H9 (cell line): ENCODE results near the gene MGAT5. TPM values are rescaled to one million over a fixed set of nuclear protein-coding genes. Genes with fewer than 3 reads are reported as not detected.

Source experiments
- DNase-seq: peaks from one replicate; pipeline ENCODE4 v3.0.0-alpha.2; 2017
- H2AFZ ChIP-seq: one replicate; pipeline ENCODE4 v1.6.1; 2013; ENCODE audit warnings: mild to moderate bottlenecking, low read length, control low read depth, moderate library complexity
- H2AK5ac ChIP-seq: 2 replicates; pipeline ENCODE4 v1.6.1; 2013; ENCODE audit warnings: low read length, control low read depth, mixed read lengths; ENCODE audit not compliant: insufficient read length
- H2BK120ac ChIP-seq: one replicate; pipeline ENCODE4 v1.6.1; 2013; ENCODE audit warnings: low read depth, mild to moderate bottlenecking, low read length, control low read depth, inconsistent platforms; ENCODE audit not compliant: poor library complexity, severe bottlenecking
- H2BK12ac ChIP-seq: 2 replicates; pipeline ENCODE4 v1.6.1; 2013; ENCODE audit warnings: low read length, control low read depth, mixed read lengths, low read depth; ENCODE audit not compliant: insufficient read length
- H2BK15ac ChIP-seq: 2 replicates; pipeline ENCODE4 v1.6.1; 2013; ENCODE audit warnings: low read depth, low read length, control low read depth
- H2BK20ac ChIP-seq: one replicate; pipeline ENCODE4 v1.6.1; 2013; ENCODE audit warnings: low read depth, mild to moderate bottlenecking, low read length, control low read depth, inconsistent platforms; ENCODE audit not compliant: poor library complexity, severe bottlenecking
- H2BK5ac ChIP-seq: 2 replicates; pipeline ENCODE4 v1.6.1; 2013; ENCODE audit warnings: low read length, control low read depth, mixed read lengths; ENCODE audit not compliant: insufficient read length
- H3K14ac ChIP-seq: 2 replicates; pipeline ENCODE4 v1.6.1; 2013; ENCODE audit warnings: low read length, control low read depth; ENCODE audit not compliant: insufficient read depth
- H3K18ac ChIP-seq: 2 replicates; pipeline ENCODE4 v1.6.1; 2013; ENCODE audit warnings: low read depth, mild to moderate bottlenecking, mixed read lengths, low read length, control low read depth; ENCODE audit not compliant: insufficient read length
- H3K23ac ChIP-seq: 2 replicates; pipeline ENCODE4 v1.6.1; 2013; ENCODE audit warnings: low read length, control low read depth, mixed read lengths, low read depth; ENCODE audit not compliant: insufficient read length
- H3K23me2 ChIP-seq: 2 replicates; pipeline ENCODE4 v1.6.1; 2013; ENCODE audit warnings: low read depth, mild to moderate bottlenecking, mixed read lengths, low read length, control low read depth; ENCODE audit not compliant: insufficient read length, poor library complexity, severe bottlenecking
- H3K27ac ChIP-seq: 2 replicates; pipeline ENCODE4 v1.5.1; 2013; ENCODE audit warnings: low read length, control low read depth, mixed read lengths, low read depth; ENCODE audit not compliant: insufficient read length
- H3K27me3 ChIP-seq: 2 replicates; pipeline ENCODE4 v1.6.1; 2013; ENCODE audit warnings: low read length, control low read depth, inconsistent platforms; ENCODE audit not compliant: insufficient read depth
- H3K4ac ChIP-seq: 2 replicates; pipeline ENCODE4 v1.6.1; 2013; ENCODE audit warnings: low read depth, mild to moderate bottlenecking, control low read depth, inconsistent platforms, low read length, moderate library complexity
- H3K4me1 ChIP-seq: 2 replicates; pipeline ENCODE4 v1.6.1; 2013; ENCODE audit warnings: low read length, control low read depth, inconsistent platforms; ENCODE audit not compliant: insufficient read depth
- H3K4me2 ChIP-seq: 2 replicates; pipeline ENCODE4 v1.6.1; 2013; ENCODE audit warnings: low read length, control low read depth, mixed read lengths; ENCODE audit not compliant: insufficient read length, insufficient read depth
- H3K56ac ChIP-seq: 2 replicates; pipeline ENCODE4 v1.6.1; 2013; ENCODE audit warnings: low read depth, mild to moderate bottlenecking, mixed read lengths, low read length, control low read depth; ENCODE audit not compliant: insufficient read length
- H3K79me1 ChIP-seq: 2 replicates; pipeline ENCODE4 v1.6.1; 2013; ENCODE audit warnings: low read depth, mild to moderate bottlenecking, moderate library complexity, low read length, control low read depth, inconsistent platforms; ENCODE audit not compliant: insufficient read depth, poor library complexity, severe bottlenecking
- H3K79me2 ChIP-seq: 2 replicates; pipeline ENCODE4 v1.6.1; 2013; ENCODE audit warnings: low read length, control low read depth, inconsistent platforms; ENCODE audit not compliant: insufficient read depth
- H3K9ac ChIP-seq: 2 replicates; pipeline ENCODE4 v1.6.1; 2013; ENCODE audit warnings: low read length, control low read depth, mixed read lengths; ENCODE audit not compliant: insufficient read length; ENCODE audit errors: extremely low read depth
- H3K9me3 ChIP-seq: one replicate; pipeline ENCODE4 v1.6.1; 2013; ENCODE audit warnings: low read depth, low read length, inconsistent platforms; ENCODE audit not compliant: control insufficient read depth
- H3T11ph ChIP-seq: one replicate; pipeline ENCODE4 v1.6.1; 2013; ENCODE audit warnings: mild to moderate bottlenecking, low read length, control low read depth, inconsistent platforms
- H4K20me1 ChIP-seq: one replicate; pipeline ENCODE4 v1.6.1; 2013; ENCODE audit not compliant: control insufficient read depth, insufficient read length, insufficient read depth
- H4K5ac ChIP-seq: 2 replicates; pipeline ENCODE4 v1.6.1; 2013; ENCODE audit warnings: low read depth, mild to moderate bottlenecking, mixed read lengths, low read length, control low read depth; ENCODE audit not compliant: insufficient read length
- H4K8ac ChIP-seq: replicated peaks from 2 replicates; pipeline ENCODE4 v1.6.1; 2013; ENCODE audit warnings: low read length, control low read depth, mixed read lengths, low read depth; ENCODE audit not compliant: insufficient read length
- H4K91ac ChIP-seq: 2 replicates; pipeline ENCODE4 v1.6.1; 2013; ENCODE audit warnings: low read depth, mild to moderate bottlenecking, moderate library complexity, mixed read lengths, low read length, control low read depth; ENCODE audit not compliant: insufficient read length
- H3K27ac Mint-ChIP-seq, 3 experiments: 2 replicates in 2 of 3; 3 replicates in 1 of 3; pipeline ENCODE4 v1.8.0; 2020 to 2021; ENCODE audit warnings: mixed read lengths in 3 of 3, mild to moderate bottlenecking in 1 of 3, moderate library complexity in 1 of 3
- H3K27me3 Mint-ChIP-seq: 2 replicates; pipeline ENCODE4 v1.8.0; 2021; ENCODE audit warnings: low read depth, mild to moderate bottlenecking, moderate library complexity, mixed read lengths
- H3K36me3 Mint-ChIP-seq, 3 experiments: 2 replicates in 2 of 3; 3 replicates in 1 of 3; pipeline ENCODE4 v1.8.0; 2020 to 2021; ENCODE audit warnings: low read depth in 3 of 3, mixed read lengths in 3 of 3; ENCODE audit not compliant: insufficient read depth in 1 of 3
- H3K4me1 Mint-ChIP-seq, 2 experiments: 2 replicates each; pipeline ENCODE4 v1.8.0; 2020; ENCODE audit warnings: mixed read lengths in 2 of 2
- H3K4me3 Mint-ChIP-seq, 2 experiments: 2 replicates in 1 of 2; 3 replicates in 1 of 2; pipeline ENCODE4 v1.8.0; 2020 to 2021; ENCODE audit warnings: mild to moderate bottlenecking in 2 of 2, mixed read lengths in 2 of 2, moderate library complexity in 1 of 2
- H3K9me3 Mint-ChIP-seq, 2 experiments: 2 replicates in 1 of 2; 3 replicates in 1 of 2; pipeline ENCODE4 v1.8.0; 2020; ENCODE audit warnings: mild to moderate bottlenecking in 2 of 2, mixed read lengths in 2 of 2, moderate library complexity in 1 of 2
- CTCF ChIP-seq: fragments of 200-600 bp; sonication (generic); conservative IDR thresholded peaks from 3 replicates; pipeline ENCODE4 v1.8.0; 2021; ENCODE audit warnings: antibody characterized with exemption, mild to moderate bottlenecking
- WGBS: extraction: QIAGEN DNeasy Blood & Tissue Kit; methylation state at CpG from one replicate; pipeline ENCODE4 v1.1.7; 2013; ENCODE audit warnings: missing lambda C conversion rate, low lambda C conversion rate, mixed read lengths; ENCODE audit not compliant: insufficient read length; ENCODE audit errors: extremely low coverage; 5-methylcytosine and 5-hydroxymethylcytosine counted together
- total RNA-seq: library from RNA; stranded (reverse); gene quantifications from 2 replicates; pipeline ENCODE4 v1.2.1, GENCODE V29; 2021

MGAT5 gene
- total RNA-seq, 1 experiment from 2014 or later: 25.7 TPM

GRCh38 chr2:134289225-134289624 lies 35.4 kb downstream of the MGAT5 start:
- Histone ChIP-seq H3T11ph (no peak overlapping the region), H4K8ac (no peak overlapping the region), H3K14ac (no peak overlapping the region; the same call in 1 of the 2 replicates), H4K5ac (no peak overlapping the region), H3K4me2 (no peak overlapping the region), H3K27me3 (no peaks in the 10 kb centered on the region), H2BK5ac (no peak overlapping the region), H3K9me3 (no peaks in the 10 kb centered on the region), H3K79me1 (no peaks in the 10 kb centered on the region), H3K79me2 (no peaks in the 10 kb centered on the region; the same call in 1 of the 2 replicates), H2BK120ac (no peak overlapping the region), H4K20me1 (no peaks in the 10 kb centered on the region), H3K18ac (no peak overlapping the region), H2BK15ac (no peak overlapping the region), H3K4ac (no peak overlapping the region), H3K56ac (no peak overlapping the region), H2AK5ac (no peak overlapping the region), H2AFZ (no peak overlapping the region), H2BK12ac (no peak overlapping the region), H3K4me1 (peaks cover 5% of the 10 kb centered on the region), H3K23me2 (no peaks in the 10 kb centered on the region), H3K27ac (no peak overlapping the region), H2BK20ac (no peak overlapping the region), H4K91ac (no peak overlapping the region), H3K9ac (no peak overlapping the region), H3K23ac (no peak overlapping the region)
- Mint-ChIP-seq H3K4me1 (peaks cover 9 to 16% of the 10 kb centered on the region in 2 experiments), H3K27me3 (no peaks in the 10 kb centered on the region), H3K27ac (no peak overlapping the region), H3K36me3 (no peaks in the 10 kb centered on the region), H3K9me3 (no peaks in the 10 kb centered on the region), H3K4me3 (no peak overlapping the region)
- no peak for TF ChIP-seq CTCF
- no peak for DNase-seq
- no CpG with 5 or more reads among the region's 6 CpGs for WGBS
